Progenitor cell of endocrine pancreas (in vitro differentiated cells): ENCODE measurements around the gene PHRF1. TPM values are rescaled to one million over a fixed set of nuclear protein-coding genes. Genes with fewer than 3 reads are reported as not detected.

ENCODE experiments used
- DNase-seq: peaks from one replicate; pipeline ENCODE4 v3.0.0; 2021; ENCODE audit warnings: low spot score; ENCODE audit not compliant: unreplicated experiment
- H3K27ac Mint-ChIP-seq: 2 replicates; pipeline ENCODE4 v1.8.0; 2021; ENCODE audit warnings: mild to moderate bottlenecking, moderate library complexity, mixed read lengths
- H3K27me3 Mint-ChIP-seq: 2 replicates; pipeline ENCODE4 v1.8.0; 2021; ENCODE audit warnings: mixed read lengths
- H3K36me3 Mint-ChIP-seq: 2 replicates; pipeline ENCODE4 v1.8.0; 2022; ENCODE audit warnings: mixed read lengths; ENCODE audit not compliant: insufficient read depth
- H3K4me1 Mint-ChIP-seq: 2 replicates; pipeline ENCODE4 v1.8.0; 2021; ENCODE audit warnings: low read depth, mixed read lengths
- H3K4me3 Mint-ChIP-seq: 2 replicates; pipeline ENCODE4 v1.8.0; 2021; ENCODE audit warnings: low read depth, mild to moderate bottlenecking, moderate library complexity, mixed read lengths
- H3K9me3 Mint-ChIP-seq: 2 replicates; pipeline ENCODE4 v1.8.0; 2021; ENCODE audit warnings: low read depth, mixed read lengths
- CTCF ChIP-seq: fragments of 200-600 bp; sonication (generic); IDR thresholded peaks from one replicate; pipeline ENCODE4 v1.5.0; 2021; ENCODE audit warnings: antibody characterized with exemption, mild to moderate bottlenecking; ENCODE audit not compliant: unreplicated experiment
- total RNA-seq: library from RNA; stranded (reverse); gene quantifications from 2 replicates; pipeline ENCODE4 v1.2.1, GENCODE V29; 2021

Gene PHRF1
- total RNA-seq, 1 donor from 2014 or later: 44.4 TPM

- Mint-ChIP-seq H3K36me3 (peaks cover 21% of the 10 kb centered on the region), H3K9me3 (no peaks in the 10 kb centered on the region), H3K27ac (peak overlapping the region; percentile 62), H3K4me1 (no peaks in the 10 kb centered on the region), H3K4me3 (no peak overlapping the region), H3K27me3 (no peaks in the 10 kb centered on the region)
- DNase-seq: no peak
- no peak for TF ChIP-seq CTCF
Measured at GRCh38 chr11:587546-587945, 11.3 kb downstream of the PHRF1 start.

- Mint-ChIP-seq H3K4me3 (no peak overlapping the region), H3K9me3 (no peaks in the 10 kb centered on the region), H3K36me3 (peaks cover 21% of the 10 kb centered on the region), H3K27me3 (no peaks in the 10 kb centered on the region), H3K27ac (no peak overlapping the region), H3K4me1 (no peaks in the 10 kb centered on the region)
- TF ChIP-seq CTCF: no peak
- DNase-seq: no peak
Measured at GRCh38 chr11:587978-588380, 11.7 kb downstream of the PHRF1 start.

- Mint-ChIP-seq H3K4me3 (no peak overlapping the region), H3K27me3 (no peaks in the 10 kb centered on the region), H3K36me3 (peaks cover 24% of the 10 kb centered on the region), H3K9me3 (no peaks in the 10 kb centered on the region), H3K27ac (no peak overlapping the region), H3K4me1 (no peaks in the 10 kb centered on the region)
- no peak for TF ChIP-seq CTCF
- DNase-seq: no peak
Measured at GRCh38 chr11:589798-590197, 13.5 kb downstream of the PHRF1 start.

GRCh38 chr11:590997-591396, 14.7 kb downstream of the PHRF1 start:
- Mint-ChIP-seq H3K4me3 (no peak overlapping the region), H3K36me3 (peaks cover 25% of the 10 kb centered on the region), H3K27me3 (no peaks in the 10 kb centered on the region), H3K4me1 (no peaks in the 10 kb centered on the region), H3K9me3 (no peaks in the 10 kb centered on the region), H3K27ac (no peak overlapping the region)
- DNase-seq: no peak
- no peak for TF ChIP-seq CTCF

GRCh38 chr11:592501-592900, 16.2 kb downstream of the PHRF1 start:
- Mint-ChIP-seq H3K9me3 (no peaks in the 10 kb centered on the region), H3K4me1 (no peaks in the 10 kb centered on the region), H3K36me3 (peaks cover 24% of the 10 kb centered on the region), H3K27ac (peak overlapping the region; percentile 31), H3K4me3 (no peak overlapping the region), H3K27me3 (no peaks in the 10 kb centered on the region)
- TF ChIP-seq CTCF: no peak
- no peak for DNase-seq
